ENCODE data around the gene CCNL1. TPM values are rescaled to one million over a fixed set of nuclear protein-coding genes. Genes with fewer than 3 reads are reported as not detected.
"Not testable (repeated sequence)": the region's sequence is repeated elsewhere in the genome, so short reads cannot be mapped to it uniquely, and the experiment has no call there.

Gene CCNL1
- polyA plus RNA-seq, 1 experiment = 145 TPM

GRCh38 chr3:157170861-157171260 lies 10.9 kb upstream of the CCNL1 start:
- ChIA-PET POLR2A (interaction anchor here (1.8 kb wide), 1 partner anchor 11 kb away, joined by 9 read pairs; the partner anchor contains the start of gene CCNL1), CTCF (interaction anchor here (1.5 kb wide), 1 partner anchor 322 kb away, joined by 5 read pairs; no protein-coding TSS in a partner anchor)
- no peak for DNase-seq (ENCODE audit: low read depth, low spot score)

GRCh38 chr3:157167371-157168042 lies 7.6 kb upstream of the CCNL1 start:
- POLR2A ChIA-PET = interaction anchor here (1.8 kb wide), 1 partner anchor 7 kb away, joined by 8 read pairs; the partner anchor contains the start of gene CCNL1
- CTCF ChIA-PET = interaction anchor here (1.3 to 2.6 kb wide), 2 partner anchors 34 to 326 kb away, joined by 5 to 8 read pairs; no protein-coding TSS in a partner anchor
- H3K27me3 ChIP-seq (ENCODE audit: control insufficient read depth, insufficient read depth, low read length) = no peaks in the 10 kb centered on the region
- no peak overlapping the region for H3K4me3 ChIP-seq (ENCODE audit: low read depth, low read length)
- DNase-seq (ENCODE audit: low read depth, low spot score) = no peak
- TF ChIP-seq, protein P1, sequence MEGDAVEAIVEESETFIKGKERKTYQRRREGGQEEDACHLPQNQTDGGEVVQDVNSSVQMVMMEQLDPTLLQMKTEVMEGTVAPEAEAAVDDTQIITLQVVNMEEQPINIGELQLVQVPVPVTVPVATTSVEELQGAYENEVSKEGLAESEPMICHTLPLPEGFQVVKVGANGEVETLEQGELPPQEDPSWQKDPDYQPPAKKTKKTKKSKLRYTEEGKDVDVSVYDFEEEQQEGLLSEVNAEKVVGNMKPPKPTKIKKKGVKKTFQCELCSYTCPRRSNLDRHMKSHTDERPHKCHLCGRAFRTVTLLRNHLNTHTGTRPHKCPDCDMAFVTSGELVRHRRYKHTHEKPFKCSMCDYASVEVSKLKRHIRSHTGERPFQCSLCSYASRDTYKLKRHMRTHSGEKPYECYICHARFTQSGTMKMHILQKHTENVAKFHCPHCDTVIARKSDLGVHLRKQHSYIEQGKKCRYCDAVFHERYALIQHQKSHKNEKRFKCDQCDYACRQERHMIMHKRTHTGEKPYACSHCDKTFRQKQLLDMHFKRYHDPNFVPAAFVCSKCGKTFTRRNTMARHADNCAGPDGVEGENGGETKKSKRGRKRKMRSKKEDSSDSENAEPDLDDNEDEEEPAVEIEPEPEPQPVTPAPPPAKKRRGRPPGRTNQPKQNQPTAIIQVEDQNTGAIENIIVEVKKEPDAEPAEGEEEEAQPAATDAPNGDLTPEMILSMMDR (IDR thresholded peaks at IDR 0.05; ENCODE audit: low read depth, low read length) = no peak
- no peaks in the 10 kb centered on the region for H3K9me3 ChIP-seq (ENCODE audit: control insufficient read depth, insufficient read depth, low read length)
- H3K27ac ChIP-seq (ENCODE audit: low read depth, low read length) = no peak overlapping the region

More at GRCh38 chr3:157170861-157171260, 10.9 kb upstream of the CCNL1 start:
- H3K27ac ChIP-seq (ENCODE audit: low read depth, low read length) = no peak overlapping the region
- no peaks in the 10 kb centered on the region for H3K9me3 ChIP-seq (ENCODE audit: control insufficient read depth, insufficient read depth, low read length)
- TF ChIP-seq, protein P1 (IDR thresholded peaks at IDR 0.05; ENCODE audit: low read depth, low read length) = no peak
- H3K4me3 ChIP-seq (ENCODE audit: low read depth, low read length) = no peak overlapping the region
- no peaks in the 10 kb centered on the region for H3K27me3 ChIP-seq (ENCODE audit: control insufficient read depth, insufficient read depth, low read length)

DNA sequence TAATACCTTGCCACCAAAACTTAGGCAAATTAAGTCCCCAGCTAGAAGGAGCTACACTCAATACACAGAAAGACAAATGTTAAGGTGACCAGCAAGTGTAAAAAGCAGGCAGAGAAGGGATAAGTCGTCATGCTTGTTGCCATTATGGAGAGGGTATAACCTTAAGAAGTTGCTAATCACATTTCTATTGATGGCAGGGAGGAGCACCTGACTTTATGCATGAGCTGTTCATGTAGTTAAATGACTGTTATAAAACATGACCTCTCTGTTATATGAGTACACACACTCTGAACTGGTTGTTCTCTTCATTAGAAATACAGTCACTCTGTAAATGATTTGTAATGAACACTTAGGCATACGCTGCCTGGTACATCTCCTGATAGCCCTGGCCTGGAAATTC lies 6.6 kb upstream of the CCNL1 start:
- CTCF ChIA-PET = no interaction called here

DNA sequence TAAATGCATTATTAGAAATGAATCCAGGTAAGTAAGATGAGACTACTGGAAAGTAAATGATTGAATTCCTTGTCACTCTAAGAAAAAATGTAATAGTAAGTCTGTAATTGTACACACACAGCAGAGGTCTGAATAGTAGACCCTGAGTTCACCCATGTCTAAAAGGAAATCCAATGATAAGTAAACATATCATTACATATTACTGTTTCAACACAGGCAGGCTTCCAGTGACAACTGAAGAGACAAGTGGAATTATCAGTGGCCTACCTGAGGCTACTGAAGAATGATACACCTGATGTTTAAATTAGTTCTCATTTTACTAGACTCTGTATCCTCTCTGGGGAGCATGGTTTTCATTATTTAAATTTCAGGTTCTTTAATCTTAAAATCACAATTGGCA lies 6.2 kb upstream of the CCNL1 start:
- TF ChIP-seq, protein P1 (IDR thresholded peaks at IDR 0.05; ENCODE audit: low read depth, low read length) = no peak
- H3K4me3 ChIP-seq (ENCODE audit: low read depth, low read length) = no peak overlapping the region
- H3K9me3 ChIP-seq (ENCODE audit: control insufficient read depth, insufficient read depth, low read length) = no peaks in the 10 kb centered on the region
- H3K27me3 ChIP-seq (ENCODE audit: control insufficient read depth, insufficient read depth, low read length) = no peaks in the 10 kb centered on the region
- POLR2A ChIA-PET = no interaction called here
- DNase-seq (ENCODE audit: low read depth, low spot score) = no peak
- H3K27ac ChIP-seq (ENCODE audit: low read depth, low read length) = no peak overlapping the region
- CTCF ChIA-PET = no interaction called here

More for the DNA sequence above, 6.6 kb upstream of the CCNL1 start:
- TF ChIP-seq, protein P1 (IDR thresholded peaks at IDR 0.05; ENCODE audit: low read depth, low read length) = no peak
- POLR2A ChIA-PET = no interaction called here
- Histone ChIP-seq H3K27ac (ENCODE audit: low read depth, low read length) (no peak overlapping the region), H3K9me3 (ENCODE audit: control insufficient read depth, insufficient read depth, low read length) (no peaks in the 10 kb centered on the region), H3K27me3 (ENCODE audit: control insufficient read depth, insufficient read depth, low read length) (no peaks in the 10 kb centered on the region), H3K4me3 (ENCODE audit: low read depth, low read length) (no peak overlapping the region)
- no peak for DNase-seq (ENCODE audit: low read depth, low spot score)

DNA sequence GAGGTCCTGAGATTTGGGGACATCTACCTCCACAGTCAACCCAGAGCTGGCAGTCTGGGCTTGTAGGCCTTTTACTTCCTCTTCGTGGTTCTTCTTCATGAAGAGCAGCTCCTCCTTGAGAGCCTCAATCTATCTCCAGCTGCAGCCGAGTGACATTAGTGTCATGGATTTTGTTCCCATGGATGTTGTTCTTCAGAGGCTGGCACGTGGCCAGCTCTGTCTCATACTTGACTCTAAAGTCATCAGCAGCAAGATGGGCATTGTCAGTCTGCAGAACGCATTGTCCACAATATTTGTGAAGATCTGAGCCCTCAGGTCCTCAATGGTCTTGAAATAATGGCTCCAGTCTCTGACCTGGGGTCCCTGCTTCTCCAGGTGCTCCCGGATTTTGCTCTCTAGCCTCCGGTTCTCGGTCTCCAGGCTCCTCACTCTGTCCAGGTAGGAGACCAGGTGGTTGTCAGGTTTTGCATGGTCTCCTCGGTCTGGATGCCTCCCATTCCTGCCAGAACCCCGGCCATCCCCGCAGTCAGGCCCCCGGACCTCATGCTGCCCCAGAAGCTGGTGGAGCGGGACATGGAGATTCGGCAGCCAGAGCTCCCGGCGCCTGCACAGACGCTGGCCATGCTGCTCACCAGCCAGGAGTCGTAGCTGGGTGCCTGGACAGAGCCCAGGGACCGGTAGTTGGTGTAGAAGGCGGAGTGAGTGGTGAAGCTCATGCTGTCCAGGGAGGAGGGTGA lies 3.4 kb upstream of the CCNL1 start:
- TF ChIP-seq, protein P1 (IDR thresholded peaks at IDR 0.05; ENCODE audit: low read depth, low read length) = no peak
- DNase-seq (ENCODE audit: low read depth, low spot score) = no peak
- no peak overlapping the region for H3K4me3 ChIP-seq (ENCODE audit: low read depth, low read length)
- H3K27me3 ChIP-seq (ENCODE audit: control insufficient read depth, insufficient read depth, low read length) = no peaks in the 10 kb centered on the region
- ChIA-PET POLR2A (interaction anchor here (0.8 kb wide), 1 partner anchor 38 kb away, joined by 3 read pairs; no protein-coding TSS in a partner anchor), CTCF (interaction anchor here (0.6 to 1.6 kb wide), 4 partner anchors 12 to 1019 kb away, joined by 3 to 9 read pairs (median 3); no protein-coding TSS in a partner anchor)
- H3K9me3 ChIP-seq (ENCODE audit: control insufficient read depth, insufficient read depth, low read length) = no peaks in the 10 kb centered on the region
- no peak overlapping the region for H3K27ac ChIP-seq (ENCODE audit: low read depth, low read length)

- ChIA-PET CTCF (interaction anchor here (0.8 to 1.6 kb wide), 3 partner anchors 13 to 331 kb away, joined by 3 to 9 read pairs (median 3); no protein-coding TSS in a partner anchor), POLR2A (interaction anchor here (0.8 kb wide), 1 partner anchor 39 kb away, joined by 3 read pairs; no protein-coding TSS in a partner anchor)
- not testable (repeated sequence) for H3K9me3 ChIP-seq (ENCODE audit: control insufficient read depth, insufficient read depth, low read length); DNase-seq (ENCODE audit: low read depth, low spot score); H3K4me3 ChIP-seq (ENCODE audit: low read depth, low read length); H3K27ac ChIP-seq (ENCODE audit: low read depth, low read length); H3K27me3 ChIP-seq (ENCODE audit: control insufficient read depth, insufficient read depth, low read length)
Observed at GRCh38 chr3:157162620-157163019, 2.7 kb upstream of the CCNL1 start.
